Heart left ventricle (tissue), 13 donors: ENCODE measurements around the gene KRR1.
"Not testable (repeated sequence)": the region's sequence is repeated elsewhere in the genome, so short reads cannot be mapped to it uniquely, and the experiment has no call there.

Experiments
- POLR2A ChIP-seq, 2 donors: fragments of 450-650 bp; IDR thresholded peaks; one replicate each; pipeline ENCODE4 v1.6.1; 2017; ENCODE audit warnings: antibody characterized with exemption in 2 of 2, mild to moderate bottlenecking in 2 of 2, moderate library complexity in 2 of 2
- TF ChIP-seq, protein P1 (sequence below), 12 donors: fragments of 200-600 bp; sonication (generic) in 4 of 12; IDR thresholded peaks; one replicate each; pipeline versions ENCODE4 v1.5.0 to v1.8.0; 2018 to 2022; ENCODE audit warnings: antibody characterized with exemption in 12 of 12, mild to moderate bottlenecking in 5 of 12
- donor health status: ischemic (EF 13 %, LVEDD 7.1; RV severe dilation, severe dysfunction).
- donor health status: DM: no; HTN: yes; CAD: no.
- donor health status: DM: no; HTN: no; CAD: no.
- donor health status: ischemic (EF 25% LVEDD 6.9; RV normal size, moderate dysfunction).
- donor health status: ischemic (EF 25% LVEDD 5.7; RV mildly dilated, moderate dysfunction).
- donor health status: ischemic (EF 35%, LVEDD 5.7; RV mildly dilated, moderate dysfunction).
- donor health status: nonischemic (EF 11% LVEDD 7.7; RV severe dilation, severe dysfunction).
- donor health status: DM: yes; HTN: yes; CAD: no.
- donor health status: PGD.
- donor health status: ischemic (EF 29% LVEDD 5.4; RV normal size, mild dysfunction).
- donor health status: nonischemic (EF 23%, LVEDD 6.1; RV moderate dilation, normal function).

DNA sequence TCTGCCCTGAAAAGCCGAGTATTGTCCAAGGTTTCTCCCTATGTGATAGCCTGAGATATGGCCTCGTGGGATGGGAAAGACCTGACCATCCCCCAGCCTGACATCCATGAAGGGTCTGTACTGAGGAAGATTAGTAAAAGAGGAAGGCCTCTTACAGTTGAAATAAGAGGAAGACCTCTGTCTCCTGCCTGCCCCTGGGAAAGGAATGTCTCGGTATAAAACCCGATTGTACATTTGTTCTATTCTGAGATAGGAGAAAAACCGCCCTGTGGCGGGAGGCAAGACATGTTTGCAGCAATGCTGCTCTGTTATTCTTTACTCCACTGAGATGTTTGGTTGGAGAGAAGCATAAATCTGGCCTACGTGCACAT, 66.3 kb downstream of the KRR1 start:
- TF ChIP-seq, protein P1, sequence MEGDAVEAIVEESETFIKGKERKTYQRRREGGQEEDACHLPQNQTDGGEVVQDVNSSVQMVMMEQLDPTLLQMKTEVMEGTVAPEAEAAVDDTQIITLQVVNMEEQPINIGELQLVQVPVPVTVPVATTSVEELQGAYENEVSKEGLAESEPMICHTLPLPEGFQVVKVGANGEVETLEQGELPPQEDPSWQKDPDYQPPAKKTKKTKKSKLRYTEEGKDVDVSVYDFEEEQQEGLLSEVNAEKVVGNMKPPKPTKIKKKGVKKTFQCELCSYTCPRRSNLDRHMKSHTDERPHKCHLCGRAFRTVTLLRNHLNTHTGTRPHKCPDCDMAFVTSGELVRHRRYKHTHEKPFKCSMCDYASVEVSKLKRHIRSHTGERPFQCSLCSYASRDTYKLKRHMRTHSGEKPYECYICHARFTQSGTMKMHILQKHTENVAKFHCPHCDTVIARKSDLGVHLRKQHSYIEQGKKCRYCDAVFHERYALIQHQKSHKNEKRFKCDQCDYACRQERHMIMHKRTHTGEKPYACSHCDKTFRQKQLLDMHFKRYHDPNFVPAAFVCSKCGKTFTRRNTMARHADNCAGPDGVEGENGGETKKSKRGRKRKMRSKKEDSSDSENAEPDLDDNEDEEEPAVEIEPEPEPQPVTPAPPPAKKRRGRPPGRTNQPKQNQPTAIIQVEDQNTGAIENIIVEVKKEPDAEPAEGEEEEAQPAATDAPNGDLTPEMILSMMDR (IDR thresholded peaks at IDR 0.05) = not testable (repeated sequence)
- TF ChIP-seq POLR2A (IDR thresholded peaks at IDR 0.05) = not testable (repeated sequence)
